ENCODE data around the gene NPPA. TPM values are rescaled to one million over a fixed set of nuclear protein-coding genes. Genes with fewer than 3 reads are reported as not detected.

The NPPA gene
- total and polyA plus RNA-seq, 2 experiments from 2014 or later, result 0.22 TPM; not detected in 1

DNA sequence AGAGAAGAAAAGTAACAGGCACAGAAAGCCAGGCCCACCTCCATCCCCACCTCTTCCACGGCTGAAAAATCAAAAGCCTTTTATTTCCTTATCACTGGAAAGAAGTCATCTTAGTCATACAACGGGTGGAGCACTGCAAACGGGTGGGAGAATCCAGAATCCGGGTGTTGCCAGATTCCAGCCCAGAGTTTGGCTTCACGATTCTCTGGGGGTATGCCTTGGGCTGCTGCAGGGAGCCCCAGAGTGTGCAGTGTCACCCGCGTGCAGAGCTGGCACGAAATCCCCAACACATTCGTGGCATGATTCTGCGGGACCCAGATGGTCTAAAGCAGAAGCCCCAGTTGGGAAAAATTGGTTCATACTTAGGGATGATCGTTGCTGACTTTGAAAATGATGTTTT is 2.6 kb upstream of the NPPA start:
- TF ChIP-seq EZH2 (IDR thresholded peaks at IDR 0.05; ENCODE audit: borderline replicate concordance), result no peak
- TF ChIP-seq EZH2phosphoT487 (IDR thresholded peaks at IDR 0.05; ENCODE audit: low read depth, severe bottlenecking, unreplicated experiment), result no peak
- TF ChIP-seq, protein P1, sequence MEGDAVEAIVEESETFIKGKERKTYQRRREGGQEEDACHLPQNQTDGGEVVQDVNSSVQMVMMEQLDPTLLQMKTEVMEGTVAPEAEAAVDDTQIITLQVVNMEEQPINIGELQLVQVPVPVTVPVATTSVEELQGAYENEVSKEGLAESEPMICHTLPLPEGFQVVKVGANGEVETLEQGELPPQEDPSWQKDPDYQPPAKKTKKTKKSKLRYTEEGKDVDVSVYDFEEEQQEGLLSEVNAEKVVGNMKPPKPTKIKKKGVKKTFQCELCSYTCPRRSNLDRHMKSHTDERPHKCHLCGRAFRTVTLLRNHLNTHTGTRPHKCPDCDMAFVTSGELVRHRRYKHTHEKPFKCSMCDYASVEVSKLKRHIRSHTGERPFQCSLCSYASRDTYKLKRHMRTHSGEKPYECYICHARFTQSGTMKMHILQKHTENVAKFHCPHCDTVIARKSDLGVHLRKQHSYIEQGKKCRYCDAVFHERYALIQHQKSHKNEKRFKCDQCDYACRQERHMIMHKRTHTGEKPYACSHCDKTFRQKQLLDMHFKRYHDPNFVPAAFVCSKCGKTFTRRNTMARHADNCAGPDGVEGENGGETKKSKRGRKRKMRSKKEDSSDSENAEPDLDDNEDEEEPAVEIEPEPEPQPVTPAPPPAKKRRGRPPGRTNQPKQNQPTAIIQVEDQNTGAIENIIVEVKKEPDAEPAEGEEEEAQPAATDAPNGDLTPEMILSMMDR (IDR thresholded peaks at IDR 0.05; ENCODE audit: poor library complexity), result no peak
- WGBS (ENCODE audit: low lambda C conversion rate, missing lambda C conversion rate), result 70% methylated on average over 11 of the region's 11 CpGs
- Histone ChIP-seq H3K9me3 (ENCODE audit: low read depth) (no peaks in the 10 kb centered on the region), H3K36me3 (replicated peaks; ENCODE audit: insufficient read depth, low read depth) (no peaks in the 10 kb centered on the region), H2AFZ (no peak overlapping the region), H3K4me2 (no peak overlapping the region), H3K27me3 (no peaks in the 10 kb centered on the region), H3K4me1 (ENCODE audit: insufficient read depth) (no peaks in the 10 kb centered on the region), H3K79me2 (no peaks in the 10 kb centered on the region), H4K20me1 (ENCODE audit: insufficient read depth, poor library complexity, severe bottlenecking) (no peaks in the 10 kb centered on the region), H3K9me2 (replicated peaks; ENCODE audit: insufficient read depth) (no peaks in the 10 kb centered on the region), H3K4me3 (no peak overlapping the region), H3K27ac (no peak overlapping the region)
- no peak for DNase-seq (ENCODE audit: low spot score)

DNA sequence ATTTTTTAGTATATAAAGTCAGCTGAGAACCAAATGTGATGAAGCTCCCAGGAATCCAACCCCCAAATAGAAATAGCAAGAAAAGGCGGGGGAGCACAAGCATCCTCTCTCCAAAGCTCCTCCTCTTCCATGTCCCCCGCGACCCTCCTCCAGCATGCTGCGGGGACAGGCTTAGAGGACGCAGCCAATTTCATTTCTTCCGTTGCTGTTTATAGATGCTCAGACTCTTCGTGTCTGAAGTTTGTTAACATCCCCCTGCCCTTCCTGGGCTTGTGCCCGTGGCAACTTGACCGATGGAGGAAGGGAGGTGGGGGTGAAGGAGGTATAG is 754 bp upstream of the NPPA start:
- no peaks in the 10 kb centered on the region for H3K9me3 ChIP-seq (ENCODE audit: low read depth)
- H2AFZ ChIP-seq, result no peak overlapping the region
- H3K27me3 ChIP-seq, result no peaks in the 10 kb centered on the region
- no peaks in the 10 kb centered on the region for H3K79me2 ChIP-seq
- no peaks in the 10 kb centered on the region for H3K36me3 ChIP-seq (replicated peaks; ENCODE audit: insufficient read depth, low read depth)
- H4K20me1 ChIP-seq (ENCODE audit: insufficient read depth, poor library complexity, severe bottlenecking), result no peaks in the 10 kb centered on the region
- H3K9me2 ChIP-seq (replicated peaks; ENCODE audit: insufficient read depth), result no peaks in the 10 kb centered on the region
- H3K27ac ChIP-seq, result no peak overlapping the region
- no peaks in the 10 kb centered on the region for H3K4me1 ChIP-seq (ENCODE audit: insufficient read depth)
- 83% methylated on average over 9 of the region's 9 CpGs for WGBS (ENCODE audit: low lambda C conversion rate, missing lambda C conversion rate)
- H3K4me3 ChIP-seq, result no peak overlapping the region
- no peak for DNase-seq (ENCODE audit: low spot score)
- TF ChIP-seq EZH2phosphoT487 (IDR thresholded peaks at IDR 0.05; ENCODE audit: low read depth, severe bottlenecking, unreplicated experiment) (no peak), EZH2 (IDR thresholded peaks at IDR 0.05; ENCODE audit: borderline replicate concordance) (no peak)
- TF ChIP-seq, protein P1 (IDR thresholded peaks at IDR 0.05; ENCODE audit: poor library complexity), result no peak
- no peak overlapping the region for H3K4me2 ChIP-seq

DNA sequence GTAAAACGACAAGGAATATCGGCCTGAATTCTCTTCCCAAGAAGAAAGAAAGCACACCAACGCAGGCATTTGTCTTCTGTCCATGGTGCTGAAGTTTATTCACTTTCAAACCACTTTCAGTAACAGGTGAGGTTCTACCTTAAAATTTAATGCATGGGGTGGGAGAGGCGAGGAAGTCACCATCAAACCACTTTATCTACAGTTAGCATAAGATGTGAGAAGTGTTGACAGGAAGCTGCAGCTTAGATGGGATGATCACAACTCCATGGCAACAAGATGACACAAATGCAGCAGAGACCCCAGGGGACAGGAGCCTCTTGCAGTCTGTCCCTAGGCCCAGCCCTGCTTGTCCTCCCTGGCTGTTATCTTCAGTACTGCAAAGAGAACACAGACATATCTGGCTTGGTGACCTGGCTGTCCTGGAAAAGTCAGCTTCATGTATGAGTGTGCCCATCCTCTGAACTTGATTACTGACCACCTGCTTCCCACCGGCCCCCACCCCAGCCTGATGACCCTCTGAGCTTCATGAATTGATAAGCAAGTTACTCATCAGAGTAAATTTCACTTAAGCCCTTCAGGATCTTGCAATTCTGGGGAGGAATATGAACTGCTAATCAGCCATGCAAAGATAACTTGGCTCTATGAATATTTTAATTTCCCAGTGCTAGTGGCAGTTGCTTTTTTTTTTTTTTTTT is 1.8 kb downstream of the NPPA start:
- Histone ChIP-seq H2AFZ (no peak overlapping the region), H3K36me3 (replicated peaks; ENCODE audit: insufficient read depth, low read depth) (no peaks in the 10 kb centered on the region), H3K79me2 (no peaks in the 10 kb centered on the region), H3K4me2 (no peak overlapping the region), H3K4me1 (ENCODE audit: insufficient read depth) (peaks cover 13% of the 10 kb centered on the region), H3K9me2 (replicated peaks; ENCODE audit: insufficient read depth) (no peaks in the 10 kb centered on the region), H3K4me3 (no peak overlapping the region), H3K27me3 (no peaks in the 10 kb centered on the region), H4K20me1 (ENCODE audit: insufficient read depth, poor library complexity, severe bottlenecking) (peaks cover 4% of the 10 kb centered on the region), H3K9me3 (ENCODE audit: low read depth) (no peaks in the 10 kb centered on the region), H3K27ac (no peak overlapping the region)
- WGBS (ENCODE audit: low lambda C conversion rate, missing lambda C conversion rate), result 66% methylated on average over 5 of the region's 5 CpGs
- peak; percentile 57 for DNase-seq (ENCODE audit: low spot score)
- TF ChIP-seq EZH2phosphoT487 (IDR thresholded peaks at IDR 0.05; ENCODE audit: low read depth, severe bottlenecking, unreplicated experiment) (no peak), EZH2 (IDR thresholded peaks at IDR 0.05; ENCODE audit: borderline replicate concordance) (no peak)
- TF ChIP-seq, protein P1 (IDR thresholded peaks at IDR 0.05; ENCODE audit: poor library complexity), result no peak

Measured in hepatocyte (in vitro differentiated cells).